ENCODE measurements around the gene RTCB. TPM values are rescaled to one million over a fixed set of nuclear protein-coding genes. Genes with fewer than 3 reads are reported as not detected.

RTCB gene
- total RNA-seq, 1 donor: 111 TPM

- no peak for TF ChIP-seq CTCF (IDR thresholded peaks at IDR 0.05; ENCODE audit: insufficient read depth, low read depth, low read length)
- no peak overlapping the region for H3K4me3 ChIP-seq (ENCODE audit: low read depth, low read length)
- peak; percentile 33 for DNase-seq (ENCODE audit: low read depth)
Observed at GRCh38 chr22:32396746-32397145, 15.3 kb downstream of the RTCB start.

- H3K4me3 ChIP-seq (ENCODE audit: low read depth, low read length): no peak overlapping the region
- no peak for TF ChIP-seq CTCF (IDR thresholded peaks at IDR 0.05; ENCODE audit: insufficient read depth, low read depth, low read length)
- no peak for DNase-seq (ENCODE audit: low read depth)
Observed at GRCh38 chr22:32396255-32396654, 15.8 kb downstream of the RTCB start.

- TF ChIP-seq CTCF (IDR thresholded peaks at IDR 0.05; ENCODE audit: insufficient read depth, low read depth, low read length): no peak
- no peak for DNase-seq (ENCODE audit: low read depth)
- H3K4me3 ChIP-seq (ENCODE audit: low read depth, low read length): no peak overlapping the region
Observed at GRCh38 chr22:32395107-32395506, 16.9 kb downstream of the RTCB start.

GRCh38 chr22:32389685-32390084, 22.4 kb downstream of the RTCB start:
- DNase-seq (ENCODE audit: low read depth): peak; percentile 8
- peak; percentile 50 for TF ChIP-seq CTCF (IDR thresholded peaks at IDR 0.05; ENCODE audit: insufficient read depth, low read depth, low read length)
- no peak overlapping the region for H3K4me3 ChIP-seq (ENCODE audit: low read depth, low read length)

- no peak for TF ChIP-seq CTCF (IDR thresholded peaks at IDR 0.05; ENCODE audit: insufficient read depth, low read depth, low read length)
- no peak for DNase-seq (ENCODE audit: low read depth)
- no peak overlapping the region for H3K4me3 ChIP-seq (ENCODE audit: low read depth, low read length)
Observed at GRCh38 chr22:32385681-32386080, 26.4 kb downstream of the RTCB start.

- DNase-seq (ENCODE audit: low read depth): no peak
- TF ChIP-seq CTCF (IDR thresholded peaks at IDR 0.05; ENCODE audit: insufficient read depth, low read depth, low read length): no peak
- no peak overlapping the region for H3K4me3 ChIP-seq (ENCODE audit: low read depth, low read length)
Observed at GRCh38 chr22:32380991-32381390, 31.1 kb downstream of the RTCB start.

GRCh38 chr22:32378707-32379272, 33.3 kb downstream of the RTCB start:
- DNase-seq (ENCODE audit: low read depth): peak; percentile 24
- no peak overlapping the region for H3K4me3 ChIP-seq (ENCODE audit: low read depth, low read length)
- peak; percentile 79 for TF ChIP-seq CTCF (IDR thresholded peaks at IDR 0.05; ENCODE audit: insufficient read depth, low read depth, low read length)
